OCI-M1 (cell line): Measurements from ENCODE around the gene MAT2B.

Experiments
- DNase-seq: peaks from one replicate; lab custom pipeline; 2025; lab: John Stamatoyannopoulos, UW

Gene MAT2B

DNA sequence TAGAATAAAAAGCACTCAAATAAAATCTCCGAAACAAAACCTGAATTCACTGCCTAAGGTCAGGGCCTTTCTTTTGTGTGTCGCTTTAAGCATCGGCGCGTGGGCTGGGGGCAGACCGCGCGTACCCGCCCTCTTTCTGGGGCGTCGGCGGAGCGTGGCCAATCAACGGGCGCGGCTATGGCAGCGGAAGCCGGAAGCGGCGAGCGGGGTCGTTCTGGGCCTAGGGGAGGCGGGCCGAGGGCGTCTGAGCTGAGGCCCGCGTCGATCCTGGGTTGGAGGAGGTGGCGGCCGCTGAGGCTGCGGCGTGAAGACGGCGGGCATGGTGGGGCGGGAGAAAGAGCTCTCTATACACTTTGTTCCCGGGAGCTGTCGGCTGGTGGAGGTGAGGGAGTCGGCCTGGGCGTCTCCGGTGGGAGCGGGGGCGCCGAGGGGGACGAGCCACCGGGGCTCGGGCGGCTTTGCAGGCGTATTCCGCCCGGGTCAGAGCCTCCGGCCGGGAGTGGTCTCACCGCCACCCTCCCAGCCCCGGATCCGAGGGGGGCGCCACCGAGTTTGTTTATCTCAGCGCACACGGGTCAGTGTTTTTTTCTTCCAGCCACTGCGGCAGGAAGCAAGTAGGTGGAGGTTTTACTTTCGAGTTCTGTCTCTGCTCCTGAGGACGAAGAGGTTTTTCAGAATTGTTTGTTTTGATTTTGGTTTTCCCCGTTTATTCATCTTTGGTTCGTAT lies at the start of gene MAT2B:
TSS of gene MAT2B (plus strand) at position 252 of the 727 bp plus-strand sequence. CDS start at position 320, 68 bp downstream.
- peak; percentile 97 for DNase-seq

GRCh38 chr5:163456029-163456589 lies 49.3 kb upstream of the MAT2B start:
- DNase-seq: no peak

- DNase-seq: no peak
Observed at GRCh38 chr5:163456840-163457239, 48.6 kb upstream of the MAT2B start.

DNA sequence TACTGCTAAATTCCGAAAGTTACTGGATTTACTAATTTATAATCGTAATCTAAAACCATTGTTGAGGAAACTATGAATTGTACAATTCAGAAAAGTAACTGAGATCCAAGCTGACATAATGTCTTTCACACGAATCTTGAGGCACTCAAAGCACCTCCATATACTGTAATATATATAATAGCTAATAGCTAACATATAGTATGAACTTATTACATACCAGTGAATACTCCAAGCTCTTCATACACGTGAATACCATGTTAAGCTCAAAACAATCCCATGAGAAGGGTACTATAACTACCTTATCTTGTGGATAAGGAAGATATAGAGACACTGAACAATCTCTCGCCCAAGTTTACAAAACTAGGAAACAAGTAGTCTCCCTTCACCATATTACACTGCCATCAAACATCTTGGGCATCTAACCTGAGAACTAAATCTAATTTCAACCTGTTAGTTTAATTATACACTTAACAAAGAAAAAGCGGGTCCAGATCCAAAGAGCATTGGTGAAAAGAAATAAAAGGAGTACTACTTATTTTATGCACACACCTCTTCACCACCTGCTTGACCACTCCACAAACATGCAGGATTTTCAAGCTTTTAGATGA lies 46.5 kb upstream of the MAT2B start:
- peak; percentile 57 for DNase-seq

DNA sequence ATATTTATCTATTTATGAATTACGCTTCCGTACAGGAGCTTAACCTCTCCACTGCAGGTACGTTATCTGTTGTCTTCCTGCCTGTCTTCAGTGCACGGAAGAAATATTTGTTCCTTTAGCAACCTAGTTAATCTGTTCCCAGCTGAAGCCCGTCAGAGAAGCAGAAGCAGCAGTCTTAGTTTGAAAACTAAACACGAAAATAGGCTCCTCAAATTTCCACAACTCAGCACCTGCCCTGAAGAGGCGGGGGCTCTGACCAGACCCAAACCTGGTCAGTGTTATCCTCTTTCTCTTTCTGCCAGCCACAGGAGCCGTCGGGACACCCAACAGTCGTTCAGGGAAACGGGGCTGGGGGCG lies 46.0 kb upstream of the MAT2B start:
- no peak for DNase-seq

DNA sequence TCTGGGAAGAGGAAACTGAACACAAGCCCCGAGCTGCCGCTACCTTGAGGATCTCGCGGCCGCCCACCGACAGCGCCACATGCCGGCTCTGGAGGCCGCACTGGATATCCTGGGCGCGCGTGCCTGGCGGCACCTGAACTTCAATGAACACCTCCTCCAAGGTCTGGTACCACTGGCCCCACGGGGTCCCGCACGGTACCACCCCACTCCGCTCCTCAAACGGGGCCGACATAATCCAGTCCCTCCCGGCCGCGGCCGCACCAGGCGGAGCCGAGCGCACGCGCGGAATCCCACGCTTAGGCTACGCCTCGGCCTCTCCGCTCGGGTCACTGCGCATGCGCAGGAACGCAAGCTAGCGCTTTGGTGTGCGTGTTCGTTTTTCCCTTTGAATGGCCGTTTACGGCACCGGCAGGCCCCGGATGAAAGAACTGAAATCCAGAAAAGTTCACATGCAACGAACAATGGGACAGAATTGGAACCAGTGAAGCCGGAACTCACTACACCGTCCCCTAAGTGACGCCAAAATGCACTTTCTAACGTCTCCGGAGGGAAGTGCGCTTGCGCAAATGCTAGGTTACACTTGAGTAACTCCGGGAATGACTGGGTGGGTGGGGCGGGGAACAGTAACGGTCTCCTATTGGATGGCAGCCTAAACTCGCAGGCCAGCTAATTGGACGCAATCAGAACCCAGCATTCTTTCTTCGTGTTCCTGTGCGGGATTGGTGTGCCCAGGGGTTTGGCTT lies 45.4 kb upstream of the MAT2B start, which contains the start of gene NUDCD2:
TSS of gene NUDCD2 (minus strand) at position 284 of the 743 bp plus-strand sequence. CDS start at position 232, 52 bp downstream.
- peak; percentile 98 for DNase-seq

- DNase-seq: peak; percentile 78
Observed at GRCh38 chr5:163460562-163461171, 44.8 kb upstream of the MAT2B start, which contains the start of gene HMMR. Gene HMMR, plus strand, starts transcription at chr5:163460632. Its CDS starts 61 bp downstream, at chr5:163460693.

- peak; percentile 20 for DNase-seq
Observed at GRCh38 chr5:163463063-163463435, 42.4 kb upstream of the MAT2B start.

GRCh38 chr5:163467682-163468081 lies 37.7 kb upstream of the MAT2B start:
- no peak for DNase-seq

DNA sequence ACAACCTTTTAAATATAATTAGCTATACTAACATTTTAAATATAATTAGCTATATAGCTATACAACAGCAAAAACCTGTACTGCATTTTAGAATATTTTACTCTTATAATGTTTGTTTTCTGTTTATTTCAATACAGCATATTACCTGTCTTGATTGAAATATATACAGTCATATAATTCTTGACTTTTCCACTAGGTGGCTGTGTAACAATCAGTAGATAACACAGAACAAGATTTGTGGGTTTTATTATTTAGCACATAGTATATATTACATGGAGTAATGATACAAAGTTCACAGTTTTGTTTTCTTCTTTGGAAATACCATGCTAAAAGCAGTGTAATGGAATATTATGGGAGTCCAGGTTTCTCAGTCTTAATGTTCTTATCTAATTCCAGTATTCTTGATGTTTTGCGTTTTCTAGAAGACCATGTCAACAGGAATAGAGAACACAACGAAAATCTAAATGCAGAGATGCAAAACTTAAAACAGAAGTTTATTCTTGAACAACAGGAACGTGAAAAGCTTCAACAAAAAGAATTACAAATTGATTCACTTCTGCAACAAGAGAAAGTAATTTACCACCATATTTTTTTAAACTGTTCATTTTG lies 31.7 kb upstream of the MAT2B start:
- DNase-seq: peak; percentile 18

DNA sequence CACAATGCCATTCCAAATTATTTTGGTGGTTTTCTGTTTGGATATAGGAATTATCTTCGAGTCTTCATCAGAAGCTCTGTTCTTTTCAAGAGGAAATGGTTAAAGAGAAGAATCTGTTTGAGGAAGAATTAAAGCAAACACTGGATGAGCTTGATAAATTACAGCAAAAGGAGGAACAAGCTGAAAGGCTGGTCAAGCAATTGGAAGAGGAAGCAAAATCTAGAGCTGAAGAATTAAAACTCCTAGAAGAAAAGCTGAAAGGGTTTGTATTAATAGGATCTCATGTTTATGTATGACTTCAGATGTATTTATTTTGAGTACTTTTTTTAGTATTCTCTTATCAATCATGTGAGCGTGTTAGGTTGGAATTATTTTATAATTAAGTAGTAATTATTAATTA lies 30.0 kb upstream of the MAT2B start:
- peak; percentile 21 for DNase-seq

DNA sequence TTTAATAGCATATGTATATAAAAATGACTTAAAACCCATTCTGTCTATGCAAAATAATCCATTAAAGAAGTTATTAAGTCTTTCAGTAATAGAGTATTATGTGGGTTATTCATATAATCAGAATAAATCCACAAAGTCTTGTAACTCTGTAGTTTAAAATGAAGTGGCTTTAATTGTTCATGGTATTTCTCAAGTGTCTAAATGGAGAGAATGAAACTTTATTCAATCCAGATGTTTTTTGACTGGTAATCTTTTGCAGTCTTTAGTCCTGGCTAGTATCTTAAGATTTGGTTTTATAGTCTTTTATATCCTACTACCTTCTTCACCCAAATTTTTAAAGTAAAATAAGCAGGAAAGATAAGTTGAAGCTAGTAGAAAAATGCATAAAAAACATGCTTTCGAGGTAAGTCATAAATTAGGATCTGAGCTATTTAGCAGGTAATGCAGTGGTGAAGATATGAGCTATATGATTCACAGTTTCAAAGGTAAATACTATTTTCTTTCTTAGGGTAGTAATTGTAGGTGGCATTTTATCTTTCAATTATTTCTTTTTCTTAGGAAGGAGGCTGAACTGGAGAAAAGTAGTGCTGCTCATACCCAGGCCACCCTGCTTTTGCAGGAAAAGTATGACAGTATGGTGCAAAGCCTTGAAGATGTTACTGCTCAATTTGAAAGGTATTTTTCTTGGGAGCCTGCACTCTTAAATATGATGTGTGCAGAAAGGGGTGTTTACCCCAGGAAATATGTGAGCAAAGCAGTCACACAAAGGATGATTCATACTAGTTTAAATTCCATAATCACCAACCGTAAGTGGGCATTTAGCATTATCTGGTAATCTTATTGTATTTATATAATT lies 27.1 kb upstream of the MAT2B start:
- no peak for DNase-seq

GRCh38 chr5:163478982-163479271 lies 26.5 kb upstream of the MAT2B start:
- no peak for DNase-seq

DNA sequence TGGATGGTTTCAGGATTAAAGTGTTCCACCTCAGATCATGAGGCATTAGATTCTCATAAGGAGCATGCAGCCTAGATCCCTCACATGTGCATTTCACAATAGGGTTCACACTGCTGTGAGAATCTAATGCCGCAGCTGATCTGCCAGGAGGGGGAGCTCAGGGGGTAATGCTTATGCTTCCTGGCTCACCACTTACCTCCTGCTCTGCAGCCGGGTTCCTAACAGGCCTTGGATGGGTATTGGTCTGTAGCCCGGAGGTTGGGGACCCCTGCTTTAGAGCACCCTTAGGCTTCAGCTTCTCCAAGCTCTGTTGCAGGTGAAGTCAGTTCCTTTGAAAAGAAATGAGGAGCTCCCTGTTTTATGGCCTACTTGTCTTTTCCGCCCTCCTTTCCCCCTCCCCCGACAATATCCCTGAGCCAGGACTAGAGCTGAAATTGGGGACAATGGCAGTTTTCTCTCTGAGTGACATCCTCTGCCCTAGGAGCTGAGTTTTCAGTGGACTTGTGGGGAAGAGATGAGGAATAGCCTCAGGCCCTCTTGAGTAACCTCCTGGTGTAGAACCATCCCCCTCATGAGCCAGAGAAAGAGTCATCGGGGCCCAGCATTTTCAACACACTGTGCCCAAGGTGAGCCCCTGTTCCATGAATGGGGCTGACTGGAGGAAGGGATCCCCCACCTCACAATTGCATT lies 16.2 kb upstream of the MAT2B start:
- DNase-seq: peak; percentile 13

GRCh38 chr5:163489745-163490075 lies 15.7 kb upstream of the MAT2B start:
- DNase-seq: no peak

DNA sequence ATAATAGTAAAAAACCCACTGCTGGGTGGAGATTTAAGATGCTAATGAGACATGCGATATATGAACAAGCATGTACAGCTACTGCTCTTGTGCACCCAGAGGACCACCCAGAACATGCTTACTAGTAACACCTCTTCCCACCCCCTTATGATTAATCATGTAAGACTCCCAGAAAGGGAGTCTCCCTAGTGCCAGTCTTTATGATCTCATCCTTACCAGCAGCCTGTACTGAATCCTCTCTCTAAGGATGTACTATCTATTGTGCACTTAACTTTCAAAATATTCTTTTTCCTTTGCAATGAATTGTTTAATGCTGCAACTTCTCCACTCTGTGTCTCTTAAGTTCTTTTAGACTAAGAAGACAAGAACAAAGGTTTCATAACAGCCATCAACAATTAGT lies 9.1 kb upstream of the MAT2B start:
- DNase-seq: no peak

DNA sequence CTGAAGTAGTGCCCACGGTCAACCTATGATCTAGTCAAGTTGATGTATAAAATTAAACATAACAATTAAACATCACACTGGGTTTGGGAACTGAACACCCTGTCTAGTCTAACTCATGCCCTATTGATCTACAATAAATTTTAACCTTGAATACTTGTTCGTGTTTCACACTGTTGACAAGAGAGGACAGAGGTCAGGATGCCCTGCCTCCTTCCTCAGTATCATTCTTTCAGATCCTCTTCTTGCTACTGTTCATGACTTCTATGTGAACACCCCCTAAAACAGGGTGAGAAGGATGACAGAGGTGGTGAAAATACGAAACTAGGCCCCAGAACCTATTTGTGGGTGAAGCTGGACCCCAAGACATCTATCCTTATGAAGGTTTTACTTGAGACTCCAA lies 8.1 kb upstream of the MAT2B start:
- DNase-seq: no peak

GRCh38 chr5:163498886-163499285 lies 6.5 kb upstream of the MAT2B start:
- DNase-seq: no peak

DNA sequence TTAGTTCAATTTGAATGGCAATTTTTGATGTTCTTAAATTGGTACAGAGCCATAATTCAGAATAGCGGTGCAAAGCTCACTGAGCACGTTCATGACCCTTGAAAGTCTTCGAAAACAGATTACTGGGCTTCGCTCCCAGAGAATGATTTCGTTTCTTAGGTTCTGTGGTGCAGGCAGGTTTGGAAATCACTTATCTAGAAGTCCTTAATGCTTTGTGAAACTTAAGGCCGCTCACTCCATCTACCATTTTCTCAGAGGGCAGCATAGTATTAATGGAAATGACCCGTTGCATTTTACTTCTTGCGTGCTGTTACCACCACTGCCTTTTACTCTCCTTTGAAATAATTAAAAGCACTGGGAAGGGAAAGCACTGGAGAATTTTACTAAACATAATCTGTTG lies 2.9 kb upstream of the MAT2B start:
- DNase-seq: no peak
